MM.1S (cell line): ENCODE results near the gene CAMK2A.

ENCODE experiments used
- CTCF ChIP-seq: fragments of 300-600 bp; sonication (generic); IDR thresholded peaks from 2 replicates; pipeline ENCODE4 v1.5.1; 2016; ENCODE audit warnings: antibody characterized with exemption, low read length, mixed read lengths
- EZH2phosphoT487 ChIP-seq: fragments of 300-600 bp; sonication (generic); IDR thresholded peaks from 2 replicates; pipeline ENCODE4 v1.6.1; 2018; ENCODE audit warnings: antibody characterized with exemption, low read length

GRCh38 chr5:150295172-150295634, 5.6 kb upstream of the CAMK2A start:
- TF ChIP-seq CTCF = no peak
- TF ChIP-seq EZH2phosphoT487 = no peak
